Sigmoid colon (tissue), 4 donors: ENCODE results near the gene EML4.

Source experiments
- EP300 ChIP-seq, 4 donors: sonication (generic); formaldehyde crosslinking; IDR thresholded peaks; one replicate each; pipeline ENCODE4 v1.6.1; 2017; ENCODE audit warnings: antibody characterized with exemption in 4 of 4
- POLR2A ChIP-seq, 2 donors: fragments of 450-650 bp; IDR thresholded peaks; one replicate each; pipeline ENCODE4 v1.6.1; 2016; ENCODE audit warnings: antibody characterized with exemption in 2 of 2, mild to moderate bottlenecking in 2 of 2, moderate library complexity in 2 of 2
- POLR2AphosphoS5 ChIP-seq, 4 donors: sonication (generic); formaldehyde crosslinking; IDR thresholded peaks; one replicate each; pipeline ENCODE4 v1.6.1; 2017; ENCODE audit warnings: antibody characterized with exemption in 4 of 4
- TF ChIP-seq, protein P1 (sequence below), 4 experiments: fragments of 450-650 bp in 3 of 4; fragments of 200-600 bp in 1 of 4; IDR thresholded peaks; one replicate each; pipeline ENCODE4 v1.5.1; 2016 to 2019; ENCODE audit warnings: antibody characterized with exemption in 4 of 4, mild to moderate bottlenecking in 3 of 4, moderate library complexity in 2 of 4

DNA sequence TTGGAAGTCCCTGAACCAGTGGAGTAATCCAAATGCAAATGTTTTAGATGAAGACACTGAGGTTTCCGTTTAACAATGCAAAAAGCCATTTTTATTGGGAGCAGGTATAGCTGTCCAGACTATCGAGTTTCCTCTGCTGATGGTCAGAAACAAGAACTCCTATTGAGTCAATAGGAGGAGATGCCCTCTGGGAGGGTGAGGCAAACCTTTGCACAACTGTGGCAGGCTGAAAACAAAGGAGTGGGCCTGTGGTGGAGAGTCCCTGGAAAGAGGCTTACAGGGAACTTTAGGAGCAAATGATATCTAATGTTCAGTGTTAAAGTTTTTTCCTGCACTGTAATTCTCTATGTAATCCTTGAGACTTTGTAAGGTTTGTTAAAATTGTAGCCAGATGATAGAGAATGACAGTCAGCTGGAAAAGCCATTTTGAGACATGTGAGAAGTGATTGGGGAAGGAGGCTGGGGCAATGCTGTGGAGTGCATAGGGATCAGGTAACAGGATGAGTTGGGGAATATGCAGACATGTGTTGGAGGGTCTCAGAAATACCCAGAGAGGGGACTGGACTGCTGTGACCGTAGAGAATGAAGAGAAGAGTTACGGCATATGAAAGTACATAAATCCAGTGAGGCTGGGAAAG lies 15.1 kb upstream of the EML4 start:
- TF ChIP-seq EP300 (IDR thresholded peaks at IDR 0.05): no peak
- TF ChIP-seq, protein P1, sequence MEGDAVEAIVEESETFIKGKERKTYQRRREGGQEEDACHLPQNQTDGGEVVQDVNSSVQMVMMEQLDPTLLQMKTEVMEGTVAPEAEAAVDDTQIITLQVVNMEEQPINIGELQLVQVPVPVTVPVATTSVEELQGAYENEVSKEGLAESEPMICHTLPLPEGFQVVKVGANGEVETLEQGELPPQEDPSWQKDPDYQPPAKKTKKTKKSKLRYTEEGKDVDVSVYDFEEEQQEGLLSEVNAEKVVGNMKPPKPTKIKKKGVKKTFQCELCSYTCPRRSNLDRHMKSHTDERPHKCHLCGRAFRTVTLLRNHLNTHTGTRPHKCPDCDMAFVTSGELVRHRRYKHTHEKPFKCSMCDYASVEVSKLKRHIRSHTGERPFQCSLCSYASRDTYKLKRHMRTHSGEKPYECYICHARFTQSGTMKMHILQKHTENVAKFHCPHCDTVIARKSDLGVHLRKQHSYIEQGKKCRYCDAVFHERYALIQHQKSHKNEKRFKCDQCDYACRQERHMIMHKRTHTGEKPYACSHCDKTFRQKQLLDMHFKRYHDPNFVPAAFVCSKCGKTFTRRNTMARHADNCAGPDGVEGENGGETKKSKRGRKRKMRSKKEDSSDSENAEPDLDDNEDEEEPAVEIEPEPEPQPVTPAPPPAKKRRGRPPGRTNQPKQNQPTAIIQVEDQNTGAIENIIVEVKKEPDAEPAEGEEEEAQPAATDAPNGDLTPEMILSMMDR (IDR thresholded peaks at IDR 0.05): no peak
- no peak for TF ChIP-seq POLR2AphosphoS5 (IDR thresholded peaks at IDR 0.05)
- TF ChIP-seq POLR2A (IDR thresholded peaks at IDR 0.05): no peak
